HG03064 (cell line): Measurements from ENCODE around the gene RPS6KA5.

ENCODE experiments used
- ATAC-seq: cut with Tn5 transposase; IDR thresholded peaks from one replicate; pipeline ENCODE4 v1.9.1; 2021; ENCODE audit warnings: low read depth; ENCODE audit not compliant: unreplicated experiment

Gene RPS6KA5

DNA sequence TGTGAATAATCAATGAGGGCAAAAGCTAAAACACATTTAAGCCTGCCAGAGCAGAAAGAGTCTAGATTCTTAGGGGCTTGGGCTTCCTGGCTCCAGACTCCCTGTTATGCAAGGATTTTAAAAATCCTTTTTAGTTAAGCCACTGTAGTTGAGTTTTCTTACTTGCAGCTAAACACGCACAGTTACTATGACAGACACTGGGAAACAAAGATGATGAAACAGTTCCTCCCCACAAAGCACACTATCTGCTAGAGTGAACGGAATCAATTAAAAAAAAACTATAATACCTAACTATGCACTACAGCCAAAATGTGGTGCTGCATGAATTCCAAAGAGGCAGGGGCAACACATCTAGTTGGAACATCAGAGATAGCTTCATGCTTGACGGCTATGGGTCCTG lies 28.2 kb downstream of the RPS6KA5 start:
- ATAC-seq: no peak

- ATAC-seq: no peak
Measured at GRCh38 chr14:91031666-91032065, 28.8 kb downstream of the RPS6KA5 start.

GRCh38 chr14:91029456-91030217 lies 30.8 kb downstream of the RPS6KA5 start:
- ATAC-seq: no peak

DNA sequence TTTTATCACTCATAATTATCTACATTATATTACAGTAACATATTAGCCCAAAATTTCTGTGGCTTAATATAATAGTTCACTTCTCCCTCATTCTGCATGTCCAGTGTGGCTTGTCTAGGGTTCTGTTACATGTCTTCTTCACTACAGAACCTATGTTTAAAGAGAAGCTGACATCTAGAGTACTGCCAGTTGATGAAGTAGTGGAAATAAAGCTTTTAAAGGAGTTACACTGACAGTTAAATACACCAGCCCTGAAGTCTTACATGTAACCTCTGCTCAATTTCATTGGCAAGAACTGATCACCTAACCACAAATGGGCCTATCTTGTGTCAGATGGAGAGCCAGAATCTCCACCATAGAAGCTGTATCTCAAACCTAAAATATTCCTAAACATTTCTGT lies 32.9 kb downstream of the RPS6KA5 start:
- no peak for ATAC-seq

GRCh38 chr14:91022622-91023028 lies 37.8 kb downstream of the RPS6KA5 start:
- ATAC-seq: peak; percentile 79

- peak; percentile 23 for ATAC-seq
Measured at GRCh38 chr14:91021991-91022621, 38.3 kb downstream of the RPS6KA5 start.

DNA sequence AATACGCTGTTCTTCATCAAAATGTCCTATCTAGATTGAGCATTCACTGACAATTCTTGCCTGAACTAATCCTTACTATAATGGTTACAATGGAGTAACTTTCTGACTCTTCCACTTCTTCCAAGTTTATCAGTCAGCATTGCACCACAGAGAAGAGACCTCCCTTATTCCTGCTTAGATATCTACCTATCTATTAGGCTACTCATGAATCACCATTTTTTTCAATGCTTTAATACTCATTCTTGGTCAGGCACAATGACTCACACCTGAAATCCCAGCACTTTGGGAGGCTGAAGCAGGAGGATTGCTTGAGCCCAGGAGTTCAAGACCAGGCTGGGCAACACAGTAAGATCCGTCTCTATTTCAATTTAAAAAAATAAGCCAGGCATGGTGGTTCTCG lies 39.3 kb downstream of the RPS6KA5 start:
- ATAC-seq: no peak

- ATAC-seq: no peak
Measured at GRCh38 chr14:91019673-91020072, 40.8 kb downstream of the RPS6KA5 start.

DNA sequence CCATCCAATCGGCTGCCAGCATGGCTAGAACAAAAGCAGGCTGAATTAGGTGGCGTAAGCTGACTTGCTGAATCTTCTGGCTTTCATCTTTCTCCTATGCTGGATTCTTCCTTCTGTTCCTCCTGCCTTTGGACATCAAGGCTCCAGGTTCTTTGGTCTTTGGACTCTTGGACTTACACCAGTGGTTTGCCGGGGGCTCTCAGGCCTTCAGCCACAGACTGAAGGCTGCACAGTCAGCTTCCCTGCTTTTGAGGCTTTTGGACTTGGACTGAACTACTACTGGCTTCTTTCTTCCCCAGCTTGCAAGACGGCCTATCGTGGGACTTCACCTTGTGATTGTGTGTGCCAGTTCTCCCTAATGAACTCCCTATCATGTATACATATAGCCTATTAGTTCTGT lies 42.0 kb downstream of the RPS6KA5 start:
- no peak for ATAC-seq

- no peak for ATAC-seq
Measured at GRCh38 chr14:91016800-91017410, 43.5 kb downstream of the RPS6KA5 start.

DNA sequence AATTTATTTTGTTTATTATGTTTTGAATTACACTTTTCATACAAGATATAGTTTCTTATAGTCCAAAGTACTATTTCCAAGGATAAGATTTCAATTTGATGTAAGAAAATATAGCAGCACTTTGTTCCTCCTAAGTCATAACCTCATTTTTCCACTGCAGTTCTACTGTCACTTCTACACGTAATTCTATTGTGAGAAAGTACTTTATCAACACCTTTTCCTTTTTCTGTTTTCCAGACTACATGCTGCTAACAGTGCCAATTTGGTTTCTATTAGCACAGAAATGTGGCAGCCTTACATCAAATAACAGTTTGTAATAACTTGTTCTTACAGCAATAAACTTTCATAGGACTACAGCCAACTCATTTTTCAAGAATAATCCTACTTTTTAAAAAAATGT lies 45.0 kb downstream of the RPS6KA5 start:
- no peak for ATAC-seq

DNA sequence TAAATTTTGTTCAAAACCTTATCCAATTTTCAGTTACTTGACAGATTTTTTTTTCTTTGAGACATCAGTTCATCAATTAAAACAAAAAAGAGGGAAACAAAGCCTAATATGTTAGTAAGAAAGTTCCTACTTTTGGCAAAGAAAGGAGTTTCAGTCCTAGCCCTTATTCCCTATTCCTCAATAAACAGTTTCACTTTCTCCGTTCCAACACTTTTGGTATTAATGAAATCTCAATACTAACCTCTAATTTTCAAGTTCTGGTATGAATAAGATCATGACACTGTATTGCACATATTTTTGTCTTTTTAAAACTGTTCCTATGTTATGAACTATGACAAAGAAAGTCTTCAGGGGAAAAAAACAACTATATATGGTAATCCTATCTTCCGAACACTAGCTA lies 48.4 kb downstream of the RPS6KA5 start:
- ATAC-seq: no peak

GRCh38 chr14:91010153-91010533 lies 50.3 kb downstream of the RPS6KA5 start:
- no peak for ATAC-seq

GRCh38 chr14:91009501-91010152 lies 50.8 kb downstream of the RPS6KA5 start:
- peak; percentile 91 for ATAC-seq

- ATAC-seq: no peak
Measured at GRCh38 chr14:91008759-91009409, 51.6 kb downstream of the RPS6KA5 start.

DNA sequence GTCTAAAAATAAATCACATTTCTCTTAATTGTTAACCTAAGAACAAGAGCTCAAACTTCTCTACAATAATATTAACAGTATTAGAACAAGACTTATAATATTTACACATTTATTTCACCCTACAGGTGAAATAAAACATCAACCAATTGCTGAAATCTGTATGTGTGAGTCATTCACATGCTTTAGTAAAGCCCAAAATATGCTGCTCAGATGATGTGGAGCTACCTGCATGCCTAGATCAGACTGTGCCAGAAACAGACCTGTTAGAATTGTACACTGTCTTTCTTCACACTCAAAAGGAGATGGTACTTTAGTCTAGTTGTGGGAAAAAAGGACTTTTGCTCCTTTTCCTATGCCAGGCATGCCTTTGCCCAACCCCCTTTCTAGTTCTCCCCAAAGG lies 54.7 kb downstream of the RPS6KA5 start:
- ATAC-seq: no peak

GRCh38 chr14:91004987-91005386 lies 55.5 kb downstream of the RPS6KA5 start:
- ATAC-seq: no peak

DNA sequence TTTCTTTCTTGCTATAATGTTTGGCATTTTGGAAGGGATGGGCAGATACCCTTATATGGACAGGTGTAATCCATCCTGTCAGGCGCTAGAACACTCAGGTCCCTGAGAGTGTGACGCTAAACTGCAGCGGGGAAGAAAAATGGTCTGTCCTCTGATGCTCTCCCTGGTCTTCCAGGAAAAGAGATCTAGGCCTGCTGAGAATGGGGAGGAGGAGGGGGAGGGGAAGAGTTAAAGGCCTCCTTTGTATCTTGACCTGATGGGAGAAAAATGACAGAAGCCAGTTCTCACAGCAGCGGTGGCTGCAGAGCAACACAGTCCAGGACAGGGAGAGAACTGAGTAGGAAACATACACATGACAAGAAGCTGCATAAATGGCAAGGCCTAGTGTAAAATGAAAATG lies 61.1 kb downstream of the RPS6KA5 start:
- no peak for ATAC-seq

DNA sequence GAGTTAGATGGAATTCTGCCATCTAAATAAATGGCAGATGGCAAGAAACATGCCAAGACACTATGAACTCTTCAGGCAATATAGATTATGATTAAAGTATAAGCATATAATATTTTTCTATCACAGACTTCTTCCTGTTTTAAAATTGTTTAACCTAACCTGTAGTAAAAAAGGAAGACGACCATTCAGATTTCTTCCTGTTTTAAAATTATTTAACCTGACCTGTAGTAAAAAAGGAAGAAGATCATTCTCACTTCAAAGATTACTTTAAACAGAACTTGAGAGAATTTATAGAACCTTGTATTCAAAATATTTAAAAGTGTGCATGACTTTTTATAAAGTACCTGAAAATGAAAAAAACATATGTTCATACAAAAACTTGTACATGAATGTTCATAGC lies 63.5 kb downstream of the RPS6KA5 start:
- ATAC-seq: no peak

- no peak for ATAC-seq
Measured at GRCh38 chr14:90995785-90996184, 64.7 kb downstream of the RPS6KA5 start.

- ATAC-seq: no peak
Measured at GRCh38 chr14:90993792-90994191, 66.6 kb downstream of the RPS6KA5 start.
